GM12878 (cell line): ENCODE results near the gene RAD51B. TPM values are rescaled to one million over a fixed set of nuclear protein-coding genes. Genes with fewer than 3 reads are reported as not detected.

Experiments
- ATAC-seq: fragments of 200-7000 bp; cut with Tn5 transposase; 3 replicates; pipeline ENCODE4 v1.9.1; 2020; ENCODE audit warnings: mild to moderate bottlenecking, moderate library complexity
- BruUV-seq: library from RNA; stranded (reverse); fragments of 400-500 nt; replicated peaks from 2 replicates; lab custom pipeline; 2021; lab: Mats Ljungman, UMichigan
- CTCF ChIA-PET: fragments of 300-600 bp; sonication (Branson Sonifier 250); formaldehyde crosslinking; extraction: SDS; loops from one replicate; lab custom pipeline; 2021; ENCODE audit warnings: inconsistent platforms; lab: Yijun Ruan, JAX
- POLR2A ChIA-PET: fragments of 350-600 bp; formaldehyde crosslinking; extraction: SDS; loops from one replicate; lab custom pipeline; 2021; ENCODE audit warnings: inconsistent platforms; lab: Charles Lee
- RAD21 ChIA-PET: fragments of 300-600 bp; sonication (Branson Sonifier 250); formaldehyde crosslinking; loops from one replicate; lab custom pipeline; 2023; ENCODE audit warnings: antibody characterized with exemption; ENCODE audit not compliant: unreplicated experiment; lab: Charles Lee
- SMC1A ChIA-PET: fragments of 300-600 bp; sonication (Branson Sonifier 250); formaldehyde crosslinking; loops from one replicate; lab custom pipeline; 2023; ENCODE audit not compliant: unreplicated experiment, uncharacterized antibody; lab: Charles Lee
- DNase-seq: peaks from one replicate; pipeline ENCODE4 v3.0.0-alpha.2; 2011; ENCODE audit warnings: low read depth, low spot score
- FAIRE-seq: peaks from 3 replicates; lab custom pipeline; 2011; peaks lifted over from hg19 to GRCh38; lab: Jason Lieb, UNC
- H2AFZ ChIP-seq: 2 replicates; pipeline ENCODE4 v1.6.0; 2011; ENCODE audit warnings: low read depth, low read length, control low read depth; ENCODE audit not compliant: control insufficient read depth
- H3K27ac ChIP-seq: 2 replicates; pipeline ENCODE4 v1.5.1; 2011; ENCODE audit warnings: control low read depth; ENCODE audit not compliant: control insufficient read depth, insufficient read depth
- H3K27me3 ChIP-seq, 2 experiments: replicated peaks in 1 of 2; 2 replicates each; pipeline versions ENCODE4 v1.6.0 to v1.6.1; 2011; ENCODE audit warnings: low read length in 1 of 2; ENCODE audit not compliant: control insufficient read depth in 2 of 2, insufficient read depth in 2 of 2
- H3K36me3 ChIP-seq, 2 experiments: 2 replicates each; pipeline ENCODE4 v1.5.1; 2011; ENCODE audit warnings: low read length in 1 of 2; ENCODE audit not compliant: control insufficient read depth in 2 of 2, insufficient read depth in 2 of 2
- H3K4me1 ChIP-seq: 2 replicates; pipeline ENCODE4 v1.6.1; 2011; ENCODE audit warnings: mild to moderate bottlenecking, low read length, moderate library complexity, mixed read lengths; ENCODE audit not compliant: control insufficient read depth, insufficient read depth
- H3K4me2 ChIP-seq: 2 replicates; pipeline ENCODE4 v1.6.0; 2011; ENCODE audit warnings: control low read depth; ENCODE audit not compliant: control insufficient read depth, insufficient read depth
- H3K4me3 ChIP-seq: fragments of 200-600 bp; sonication (generic); 2 replicates; pipeline ENCODE4 v1.5.1; 2016
- H3K79me2 ChIP-seq: 2 replicates; pipeline ENCODE4 v1.6.0; 2011; ENCODE audit warnings: low read length; ENCODE audit not compliant: control insufficient read depth, insufficient read depth
- H3K9ac ChIP-seq: 2 replicates; pipeline ENCODE4 v1.8.0; 2011; ENCODE audit warnings: low read length, control low read depth, mixed read lengths; ENCODE audit not compliant: control insufficient read depth, insufficient read depth
- H3K9me3 ChIP-seq: replicated peaks from 3 replicates; pipeline ENCODE4 v1.5.1; 2011; ENCODE audit warnings: mild to moderate bottlenecking, low read length; ENCODE audit not compliant: control insufficient read depth, insufficient read depth
- H4K20me1 ChIP-seq: 2 replicates; pipeline ENCODE4 v1.6.0; 2011; ENCODE audit not compliant: control insufficient read depth, insufficient read depth
- CBX3 ChIP-seq: fragments of 200-600 bp; sonication (generic); IDR thresholded peaks from 2 replicates; pipeline ENCODE4 v1.6.1; 2016; ENCODE audit warnings: low read depth, borderline replicate concordance
- ESRRA ChIP-seq: IDR thresholded peaks from 2 replicates; pipeline ENCODE4 v1.6.1; 2012; ENCODE audit warnings: mild to moderate bottlenecking, low read length, improper control_type of control experiment
- HDGF ChIP-seq: fragments of 450-650 bp; IDR thresholded peaks from 2 replicates; pipeline ENCODE4 v1.6.1; 2016; ENCODE audit warnings: antibody characterized with exemption
- RELA ChIP-seq: fragments of 450-650 bp; IDR thresholded peaks from 2 replicates; pipeline ENCODE4 v1.8.0; 2014; ENCODE audit warnings: borderline replicate concordance; ENCODE audit not compliant: partially characterized antibody
- SRF ChIP-seq, 2 experiments: IDR thresholded peaks; 2 replicates each; pipeline ENCODE4 v1.6.1; 2011; ENCODE audit warnings: low read depth in 2 of 2, low read length in 2 of 2, mild to moderate bottlenecking in 1 of 2, moderate library complexity in 1 of 2
- SUPT20H ChIP-seq: IDR thresholded peaks from 2 replicates; pipeline ENCODE4 v1.6.1; 2011; ENCODE audit warnings: low read depth, mild to moderate bottlenecking, low read length, moderate library complexity, borderline replicate concordance; ENCODE audit not compliant: control insufficient read depth
- WGBS: methylation state at CpG from one replicate; pipeline ENCODE4 v1.1.6; 2016; ENCODE audit warnings: low lambda C conversion rate; ENCODE audit not compliant: insufficient replicate concordance, insufficient coverage; ENCODE audit errors: missing lambda C conversion rate; 5-methylcytosine and 5-hydroxymethylcytosine counted together
- in situ Hi-C: fragments of 300-500 bp; cut with MboI; formaldehyde crosslinking; loops from 9 replicates; pipeline ENCODE4 v1.14.3; 2018; ENCODE audit warnings: mixed read lengths
- intact Hi-C: fragments of 100-400 bp; cut with micrococcal nuclease; formaldehyde crosslinking; loops from one replicate; pipeline ENCODE4 v1.14.2; 2022; ENCODE audit not compliant: unreplicated experiment
- polyA plus RNA-seq, 11 experiments: library from polyadenylated mRNA; depleted of rRNA in 4 of 11; unstranded in 6 of 11; stranded (reverse) in 5 of 11; fragments of >200 nt; fragmentation: Nextera tagmentation in 4 of 11; fragmentation: Illumina TruSeq in 1 of 11; extraction: Ambion mirVana in 4 of 11; extraction: Trizol in 1 of 11; gene quantifications; 1 replicate in 1 of 11; 2 replicates in 10 of 11; pipeline versions ENCODE4 v1.2.1 to v1.2.3, GENCODE V29; 2011 to 2016; ENCODE audit warnings: inconsistent platforms in 2 of 11, missing spikeins in 2 of 11, low read depth in 1 of 11
- total RNA-seq, 4 experiments: library from RNA; depleted of rRNA in 3 of 4; stranded (reverse); fragments of >200 nt in 3 of 4; fragmentation: Illumina TruSeq in 1 of 4; extraction: Trizol in 1 of 4; gene quantifications; 2 replicates each; pipeline versions ENCODE4 v1.2.1 to v1.2.3, GENCODE V29; 2013 to 2021
- TF ChIP-seq, protein P1 (sequence below): fragments of 450-650 bp; IDR thresholded peaks from 2 replicates; pipeline ENCODE4 v1.6.1; 2016; ENCODE audit warnings: mild to moderate bottlenecking

The RAD51B gene
- total and polyA plus RNA-seq, 10 of the 15 experiments (the other 5 are each of a cell fraction or from before 2014, with no cell fraction given) = 9.8 to 26.8 (median 21.3) TPM

DNA sequence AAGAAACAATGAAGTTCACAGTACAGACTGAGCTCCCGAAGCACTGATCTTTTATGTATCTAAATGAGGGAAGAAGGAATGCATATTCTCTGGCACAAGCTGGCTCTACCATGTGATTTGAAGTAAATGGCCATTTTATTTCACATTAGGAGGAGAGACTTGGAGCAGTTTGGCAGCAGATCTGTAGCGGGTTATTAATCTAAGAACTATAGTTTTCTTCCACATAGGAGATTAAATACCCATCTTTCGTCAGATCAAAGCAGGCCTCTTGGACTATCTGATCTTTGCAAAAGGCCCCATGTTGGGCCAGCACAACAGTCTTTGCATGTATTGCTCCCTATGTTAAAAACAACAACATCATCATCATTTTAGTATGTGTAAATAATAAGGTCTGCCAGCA lies 495.5 kb downstream of the RAD51B start:
- in situ Hi-C loops = no loop called here
- SMC1A ChIA-PET = interaction anchor here (0.8 to 12.5 kb wide), 21 partner anchors 8 to 500 kb away, joined by 3 to 151 read pairs (median 24); no protein-coding TSS in a partner anchor

More for the DNA sequence above, 495.5 kb downstream of the RAD51B start:
- no peaks in the 10 kb centered on the region for H3K79me2 ChIP-seq
- H3K27me3 ChIP-seq = no peaks in the 10 kb centered on the region
- no peaks in the 10 kb centered on the region for H4K20me1 ChIP-seq
- 92% methylated on average over 3 of the region's 3 CpGs for WGBS
- no peak for ATAC-seq
- peaks cover 65% of the 10 kb centered on the region for H3K4me1 ChIP-seq
- ChIA-PET RAD21 (interaction anchor here (1.0 to 13.1 kb wide), 15 partner anchors 9 to 475 kb away, joined by 3 to 197 read pairs (median 13); no protein-coding TSS in a partner anchor), CTCF (interaction anchor here (0.6 to 3.6 kb wide), 7 partner anchors 9 to 86 kb away, joined by 3 to 18 read pairs (median 10); no protein-coding TSS in a partner anchor), POLR2A (interaction anchor here (1.1 to 4.3 kb wide), 4 partner anchors 11 to 54 kb away, joined by 3 to 17 read pairs (median 8); no protein-coding TSS in a partner anchor)
- no peak for DNase-seq
- FAIRE-seq = no peak
- TF ChIP-seq ESRRA (no peak), HDGF (no peak), RELA (no peak), SUPT20H (no peak), CBX3 (no peak), SRF (IDR thresholded peaks at IDR 0.05; ENCODE audit: low read depth in 2 of 2, low read length in 2 of 2) (no peak)
- TF ChIP-seq, protein P1, sequence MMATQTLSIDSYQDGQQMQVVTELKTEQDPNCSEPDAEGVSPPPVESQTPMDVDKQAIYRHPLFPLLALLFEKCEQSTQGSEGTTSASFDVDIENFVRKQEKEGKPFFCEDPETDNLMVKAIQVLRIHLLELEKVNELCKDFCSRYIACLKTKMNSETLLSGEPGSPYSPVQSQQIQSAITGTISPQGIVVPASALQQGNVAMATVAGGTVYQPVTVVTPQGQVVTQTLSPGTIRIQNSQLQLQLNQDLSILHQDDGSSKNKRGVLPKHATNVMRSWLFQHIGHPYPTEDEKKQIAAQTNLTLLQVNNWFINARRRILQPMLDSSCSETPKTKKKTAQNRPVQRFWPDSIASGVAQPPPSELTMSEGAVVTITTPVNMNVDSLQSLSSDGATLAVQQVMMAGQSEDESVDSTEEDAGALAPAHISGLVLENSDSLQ = no peak
- H3K9me3 ChIP-seq = no peaks in the 10 kb centered on the region
- H3K4me2 ChIP-seq = no peak overlapping the region
- H3K4me3 ChIP-seq = no peak overlapping the region
- H3K27ac ChIP-seq = peak overlapping the region; percentile 5; the same call in 1 of the 2 replicates
- H3K9ac ChIP-seq = no peak overlapping the region
- no TSS peak for BruUV-seq
- H3K36me3 ChIP-seq = no peaks in the 10 kb centered on the region
- H2AFZ ChIP-seq = no peak overlapping the region
- intact Hi-C loops = no loop called here
